IMR-90 (cell line): ENCODE results near the gene PGA3. TPM values are rescaled to one million over a fixed set of nuclear protein-coding genes. Genes with fewer than 3 reads are reported as not detected.
A peak's percentile ranks its signal among the peaks of the same experiment; 100 is the strongest.

Experiments
- ATAC-seq: fragments of 200-7000 bp; cut with Tn5 transposase; 2 replicates; pipeline ENCODE4 v1.9.1; 2020; ENCODE audit warnings: low read depth, mild to moderate bottlenecking, moderate library complexity
- BruUV-seq: library from RNA; stranded (reverse); fragments of 400-500 nt; replicated peaks from 2 replicates; lab custom pipeline; 2021; lab: Mats Ljungman, UMichigan
- CTCF ChIA-PET: fragments of 300-600 bp; formaldehyde crosslinking; extraction: SDS; loops from one replicate; lab custom pipeline; 2021; ENCODE audit warnings: antibody characterized with exemption; lab: Yijun Ruan, JAX
- POLR2A ChIA-PET: fragments of 300-600 bp; sonication (Branson Sonifier 250); formaldehyde crosslinking; loops from one replicate; lab custom pipeline; 2022; ENCODE audit warnings: antibody characterized with exemption; ENCODE audit not compliant: unreplicated experiment; lab: Charles Lee
- DNase-seq: peaks from one replicate; pipeline ENCODE4 v3.0.0; 2013
- H2AFZ ChIP-seq: replicated peaks from 2 replicates; pipeline ENCODE3; 2013; ENCODE audit warnings: low read length, mild to moderate bottlenecking; ENCODE audit not compliant: poor library complexity
- H2AK5ac ChIP-seq: 2 replicates; pipeline ENCODE4 v1.6.1; 2013; ENCODE audit warnings: low read depth, low read length, inconsistent platforms
- H2AK9ac ChIP-seq: replicated peaks from 2 replicates; pipeline ENCODE3; 2013; ENCODE audit warnings: mild to moderate bottlenecking, low read depth, low read length, moderate library complexity; ENCODE audit not compliant: poor library complexity
- H2BK120ac ChIP-seq: 2 replicates; pipeline ENCODE4 v1.6.1; 2013; ENCODE audit warnings: low read depth, low read length, inconsistent platforms
- H2BK15ac ChIP-seq: 3 replicates; pipeline ENCODE4 v1.6.1; 2013; ENCODE audit warnings: low read depth, low read length, inconsistent platforms
- H2BK20ac ChIP-seq: 2 replicates; pipeline ENCODE4 v1.6.1; 2013; ENCODE audit warnings: low read depth, mild to moderate bottlenecking, inconsistent platforms, low read length, moderate library complexity
- H2BK5ac ChIP-seq: 2 replicates; pipeline ENCODE4 v1.6.1; 2013; ENCODE audit warnings: mild to moderate bottlenecking, low read depth, low read length, inconsistent platforms; ENCODE audit not compliant: poor library complexity, severe bottlenecking
- H3K14ac ChIP-seq: replicated peaks from 2 replicates; pipeline ENCODE4 v1.6.1; 2013; ENCODE audit warnings: low read depth, low read length, inconsistent platforms
- H3K18ac ChIP-seq: 2 replicates; pipeline ENCODE4 v1.6.1; 2013; ENCODE audit warnings: low read depth, low read length, control low read depth
- H3K23ac ChIP-seq: 2 replicates; pipeline ENCODE4 v1.6.1; 2013; ENCODE audit warnings: low read depth, low read length, inconsistent platforms
- H3K27ac ChIP-seq: 2 replicates; pipeline ENCODE4 v1.5.1; 2013; ENCODE audit warnings: mild to moderate bottlenecking, control low read depth, low read length; ENCODE audit not compliant: insufficient read depth
- H3K27me3 ChIP-seq: 2 replicates; pipeline ENCODE4 v1.6.1; 2013; ENCODE audit warnings: low read length; ENCODE audit not compliant: control insufficient read depth, insufficient read depth
- H3K36me3 ChIP-seq: 2 replicates; pipeline ENCODE4 v1.6.1; 2013; ENCODE audit warnings: low read length, mixed read lengths; ENCODE audit not compliant: control insufficient read depth, insufficient read depth
- H3K4ac ChIP-seq: 2 replicates; pipeline ENCODE4 v1.6.1; 2013; ENCODE audit warnings: low read depth, low read length, inconsistent platforms
- H3K4me1 ChIP-seq: 2 replicates; pipeline ENCODE4 v1.6.1; 2013; ENCODE audit warnings: low read length, mixed read lengths; ENCODE audit not compliant: control insufficient read depth, insufficient read depth
- H3K4me2 ChIP-seq: 2 replicates; pipeline ENCODE4 v1.6.1; 2013; ENCODE audit warnings: low read depth, mild to moderate bottlenecking, control low read depth, low read length, moderate library complexity
- H3K4me3 ChIP-seq: 2 replicates; pipeline ENCODE4 v1.5.1; 2013; ENCODE audit warnings: low read depth, mild to moderate bottlenecking, control low read depth, low read length, moderate library complexity; ENCODE audit not compliant: insufficient read depth
- H3K56ac ChIP-seq: 2 replicates; pipeline ENCODE4 v1.6.1; 2013; ENCODE audit warnings: low read length, inconsistent platforms; ENCODE audit not compliant: insufficient read depth; ENCODE audit errors: extremely low read depth
- H3K79me1 ChIP-seq, 2 experiments: 2 replicates each; pipeline ENCODE4 v1.6.1; 2013; ENCODE audit warnings: low read length in 2 of 2, inconsistent platforms in 1 of 2, low read depth in 1 of 2
- H3K9ac ChIP-seq: 2 replicates; pipeline ENCODE4 v1.6.1; 2013; ENCODE audit warnings: low read depth, low read length, control low read depth
- H3K9me1 ChIP-seq: 2 replicates; pipeline ENCODE4 v1.6.1; 2013; ENCODE audit warnings: low read length, inconsistent platforms; ENCODE audit not compliant: insufficient read depth
- H3K9me3 ChIP-seq: 2 replicates; pipeline ENCODE4 v1.6.1; 2013; ENCODE audit warnings: low read length; ENCODE audit not compliant: control insufficient read depth, insufficient read depth
- H4K20me1 ChIP-seq: 2 replicates; pipeline ENCODE4 v1.6.1; 2013; ENCODE audit warnings: low read length, inconsistent platforms; ENCODE audit not compliant: insufficient read depth
- H4K5ac ChIP-seq: 2 replicates; pipeline ENCODE4 v1.6.1; 2013; ENCODE audit warnings: mild to moderate bottlenecking, low read depth, low read length, control low read depth
- H4K8ac ChIP-seq, 2 experiments: 2 replicates each; pipeline ENCODE4 v1.6.1; 2013; ENCODE audit warnings: low read depth in 2 of 2, low read length in 2 of 2, control low read depth in 1 of 2, inconsistent platforms in 1 of 2
- H4K91ac ChIP-seq: 2 replicates; pipeline ENCODE4 v1.6.1; 2013; ENCODE audit warnings: low read depth, low read length, inconsistent platforms; ENCODE audit not compliant: insufficient read depth
- CEBPB ChIP-seq: IDR thresholded peaks from 2 replicates; pipeline ENCODE4 v1.6.1; 2012; ENCODE audit warnings: low read depth, low read length, improper control_type of control experiment
- MAZ ChIP-seq: IDR thresholded peaks from 2 replicates; pipeline ENCODE4 v1.6.1; 2012; ENCODE audit warnings: low read depth, mild to moderate bottlenecking, low read length, improper control_type of control experiment, moderate library complexity, borderline replicate concordance
- RAD21 ChIP-seq: IDR thresholded peaks from 2 replicates; pipeline ENCODE4 v1.6.1; 2012; ENCODE audit warnings: low read length, improper control_type of control experiment
- SMC3 ChIP-seq: fragments of 150-350 bp; IDR thresholded peaks from 2 replicates; pipeline ENCODE4 v1.6.1; 2016; ENCODE audit warnings: low read depth, mild to moderate bottlenecking, antibody characterized with exemption, low read length, moderate library complexity
- WGBS, 2 experiments: methylation state at CpG; one replicate each; pipeline versions ENCODE4 v1.1.5 to v1.1.7; 2013; ENCODE audit warnings: missing lambda C conversion rate in 2 of 2; ENCODE audit not compliant: insufficient read length in 1 of 2; ENCODE audit errors: extremely low coverage in 2 of 2; 5-methylcytosine and 5-hydroxymethylcytosine counted together
- dilution Hi-C: fragments of 300-500 bp; cut with HindIII; formaldehyde crosslinking; loops from one replicate; pipeline ENCODE4 v1.14.3; 2018; ENCODE audit warnings: low sequenced_read_pairs; ENCODE audit not compliant: unreplicated experiment
- in situ Hi-C: fragments of 300-500 bp; cut with MboI; formaldehyde crosslinking; loops from 3 replicates; pipeline ENCODE4 v1.14.3; 2019; ENCODE audit warnings: low sequenced_read_pairs, inconsistent platforms, mixed read lengths
- intact Hi-C: fragments of 100-400 bp; cut with micrococcal nuclease; formaldehyde crosslinking; loops from 2 replicates; pipeline ENCODE4 v1.10.0; 2022
- polyA plus RNA-seq, 3 experiments: library from polyadenylated mRNA; depleted of rRNA; stranded (reverse); fragments of >200 nt; gene quantifications; 2 replicates each; pipeline ENCODE4 v1.2.3, GENCODE V29; 2012; ENCODE audit warnings: low replicate concordance in 1 of 3
- total RNA-seq: library from RNA; depleted of rRNA; stranded (reverse); fragments of >200 nt; gene quantifications from 2 replicates; pipeline ENCODE4 v1.2.3, GENCODE V29; 2012
- TF ChIP-seq, protein P1 (sequence below): fragments of 150-350 bp; IDR thresholded peaks from 2 replicates; pipeline ENCODE4 v1.6.1; 2016; ENCODE audit warnings: low read depth, mild to moderate bottlenecking, low read length, moderate library complexity, borderline replicate concordance
- TF ChIP-seq, protein P2 (sequence below): fragments of 150-350 bp; IDR thresholded peaks from 2 replicates; pipeline ENCODE4 v1.6.1; 2017; ENCODE audit warnings: mild to moderate bottlenecking, antibody characterized with exemption, low read length, low read depth
- TF ChIP-seq, protein P3 (sequence below): conservative IDR thresholded peaks from 2 replicates; pipeline ENCODE4 v1.5.1; 2012; ENCODE audit warnings: mild to moderate bottlenecking, low read depth, low read length, improper control_type of control experiment

The PGA3 gene
- total and polyA plus RNA-seq, 2 of the 4 experiments (the other 2 are of a cell fraction), result 0.18 TPM; not detected in 1

DNA sequence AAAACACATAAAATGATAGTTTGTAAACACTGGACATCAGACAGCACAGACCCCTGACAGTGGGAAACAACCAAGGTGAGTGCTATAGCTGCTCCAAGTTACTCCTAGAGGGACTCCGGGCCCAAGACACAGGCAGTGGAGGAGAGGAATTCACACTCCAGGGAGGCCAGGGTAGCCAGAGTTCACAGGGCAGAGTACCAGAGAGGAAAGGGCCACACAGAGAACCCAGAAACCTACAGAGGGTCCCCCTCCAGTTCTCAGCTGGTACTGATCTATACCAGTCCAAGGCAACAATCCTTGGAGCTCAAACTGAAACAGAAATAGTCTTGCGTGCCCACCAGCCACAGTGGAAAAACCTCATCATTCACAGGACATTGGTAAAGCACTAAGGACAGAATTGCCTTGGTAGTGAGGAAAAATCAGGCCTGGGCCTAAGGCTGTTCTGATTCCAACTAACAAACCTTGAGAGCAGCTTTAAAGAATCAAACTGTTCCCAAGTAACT lies 49.7 kb upstream of the PGA3 start:
- no CpG with 5 or more reads among the region's 2 CpGs for WGBS, 2 experiments
- POLR2A ChIA-PET, result no interaction called here
- intact Hi-C loops, result no loop called here

More for the DNA sequence above, 49.7 kb upstream of the PGA3 start:
- in situ Hi-C loops, result no loop called here
- peak overlapping the region; percentile 91 for H3K4ac ChIP-seq
- peak overlapping the region; percentile 87; the same call in 2 of the 3 replicates for H2BK15ac ChIP-seq
- H4K5ac ChIP-seq, result peak overlapping the region; percentile 73
- peak overlapping the region; percentile 90; the same call in 1 of the 2 replicates for H3K56ac ChIP-seq
- ATAC-seq, result peak; percentile 53
- peak overlapping the region; percentile 84 for H3K18ac ChIP-seq
- peak overlapping the region; percentile 91 for H4K91ac ChIP-seq
- peak overlapping the region; percentile 92 for H3K14ac ChIP-seq
- H3K4me1 ChIP-seq, result peaks cover 33% of the 10 kb centered on the region
- peak overlapping the region; percentile 94 for H2BK20ac ChIP-seq
- peak overlapping the region; percentile 88 for H2AK9ac ChIP-seq
- H2AK5ac ChIP-seq, result peak overlapping the region; percentile 97
- H2BK5ac ChIP-seq, result peak overlapping the region; percentile 88
- no peak for DNase-seq
- dilution Hi-C loops, result no loop called here
- H3K9ac ChIP-seq, result peak overlapping the region; percentile 79
- peak overlapping the region; percentile 97 for H2BK120ac ChIP-seq
- TF ChIP-seq, protein P1, sequence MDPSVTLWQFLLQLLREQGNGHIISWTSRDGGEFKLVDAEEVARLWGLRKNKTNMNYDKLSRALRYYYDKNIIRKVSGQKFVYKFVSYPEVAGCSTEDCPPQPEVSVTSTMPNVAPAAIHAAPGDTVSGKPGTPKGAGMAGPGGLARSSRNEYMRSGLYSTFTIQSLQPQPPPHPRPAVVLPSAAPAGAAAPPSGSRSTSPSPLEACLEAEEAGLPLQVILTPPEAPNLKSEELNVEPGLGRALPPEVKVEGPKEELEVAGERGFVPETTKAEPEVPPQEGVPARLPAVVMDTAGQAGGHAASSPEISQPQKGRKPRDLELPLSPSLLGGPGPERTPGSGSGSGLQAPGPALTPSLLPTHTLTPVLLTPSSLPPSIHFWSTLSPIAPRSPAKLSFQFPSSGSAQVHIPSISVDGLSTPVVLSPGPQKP, result no peak
- TF ChIP-seq, protein P2, sequence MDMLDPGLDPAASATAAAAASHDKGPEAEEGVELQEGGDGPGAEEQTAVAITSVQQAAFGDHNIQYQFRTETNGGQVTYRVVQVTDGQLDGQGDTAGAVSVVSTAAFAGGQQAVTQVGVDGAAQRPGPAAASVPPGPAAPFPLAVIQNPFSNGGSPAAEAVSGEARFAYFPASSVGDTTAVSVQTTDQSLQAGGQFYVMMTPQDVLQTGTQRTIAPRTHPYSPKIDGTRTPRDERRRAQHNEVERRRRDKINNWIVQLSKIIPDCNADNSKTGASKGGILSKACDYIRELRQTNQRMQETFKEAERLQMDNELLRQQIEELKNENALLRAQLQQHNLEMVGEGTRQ, result no peak
- TF ChIP-seq, protein P3, sequence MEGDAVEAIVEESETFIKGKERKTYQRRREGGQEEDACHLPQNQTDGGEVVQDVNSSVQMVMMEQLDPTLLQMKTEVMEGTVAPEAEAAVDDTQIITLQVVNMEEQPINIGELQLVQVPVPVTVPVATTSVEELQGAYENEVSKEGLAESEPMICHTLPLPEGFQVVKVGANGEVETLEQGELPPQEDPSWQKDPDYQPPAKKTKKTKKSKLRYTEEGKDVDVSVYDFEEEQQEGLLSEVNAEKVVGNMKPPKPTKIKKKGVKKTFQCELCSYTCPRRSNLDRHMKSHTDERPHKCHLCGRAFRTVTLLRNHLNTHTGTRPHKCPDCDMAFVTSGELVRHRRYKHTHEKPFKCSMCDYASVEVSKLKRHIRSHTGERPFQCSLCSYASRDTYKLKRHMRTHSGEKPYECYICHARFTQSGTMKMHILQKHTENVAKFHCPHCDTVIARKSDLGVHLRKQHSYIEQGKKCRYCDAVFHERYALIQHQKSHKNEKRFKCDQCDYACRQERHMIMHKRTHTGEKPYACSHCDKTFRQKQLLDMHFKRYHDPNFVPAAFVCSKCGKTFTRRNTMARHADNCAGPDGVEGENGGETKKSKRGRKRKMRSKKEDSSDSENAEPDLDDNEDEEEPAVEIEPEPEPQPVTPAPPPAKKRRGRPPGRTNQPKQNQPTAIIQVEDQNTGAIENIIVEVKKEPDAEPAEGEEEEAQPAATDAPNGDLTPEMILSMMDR, result no peak
- no peak for TF ChIP-seq RAD21
- no peak for TF ChIP-seq SMC3
- TF ChIP-seq CEBPB, result no peak
- TF ChIP-seq MAZ, result no peak
- H3K9me3 ChIP-seq, result peaks cover 3% of the 10 kb centered on the region; the same call in 1 of the 2 replicates
- CTCF ChIA-PET, result interaction anchor here (1.8 kb wide), 1 partner anchor 14 kb away, joined by 9 read pairs; no protein-coding TSS in a partner anchor
- H3K27ac ChIP-seq, result peak overlapping the region; percentile 83
- peak overlapping the region; percentile 68 for H3K4me2 ChIP-seq
- H3K79me1 ChIP-seq, result peaks cover 47 to 61% of the 10 kb centered on the region in 2 experiments
- H3K27me3 ChIP-seq, result no peaks in the 10 kb centered on the region
- no TSS peak for BruUV-seq
- no peaks in the 10 kb centered on the region for H3K36me3 ChIP-seq
- no peak overlapping the region for H3K4me3 ChIP-seq
- H3K9me1 ChIP-seq, result peaks cover 28% of the 10 kb centered on the region
- peak overlapping the region; percentile 91 for H3K23ac ChIP-seq
- peak overlapping the region; percentile 59 to 96 for H4K8ac ChIP-seq
- peak overlapping the region; percentile 78 for H2AFZ ChIP-seq
- H4K20me1 ChIP-seq, result peaks cover 41% of the 10 kb centered on the region
